ENCODE results near the gene NDUFS6. TPM values are rescaled to one million over a fixed set of nuclear protein-coding genes. Genes with fewer than 3 reads are reported as not detected.

The NDUFS6 gene
- total RNA-seq, 3 donors from 2014 or later, result 38.7 to 43.5 (median 39.3) TPM

- no peak for DNase-seq
- intact Hi-C loops (cut with DNase I, micrococcal nuclease), result no loop called here
Measured at GRCh38 chr5:1760231-1760630, 41.0 kb upstream of the NDUFS6 start.

GRCh38 chr5:1760656-1761452, 40.4 kb upstream of the NDUFS6 start:
- Histone ChIP-seq H3K36me3 (ENCODE audit: low read depth) (no peaks in the 10 kb centered on the region), H3K4me3 (no peak overlapping the region), H3K9me3 (no peaks in the 10 kb centered on the region), H3K4me1 (ENCODE audit: low read depth) (no peaks in the 10 kb centered on the region)
- DNase-seq (no peak), ATAC-seq (no peak)
- intact Hi-C loops (cut with DNase I, micrococcal nuclease), result no loop called here
- TF ChIP-seq CTCF (IDR thresholded peaks at IDR 0.05), result no peak

More at GRCh38 chr5:1760231-1760630, 41.0 kb upstream of the NDUFS6 start:
- no peaks in the 10 kb centered on the region for H3K4me1 ChIP-seq (ENCODE audit: low read depth)
- no peak overlapping the region for H3K4me3 ChIP-seq
- no peak for TF ChIP-seq CTCF (IDR thresholded peaks at IDR 0.05)
- H3K9me3 ChIP-seq, result no peaks in the 10 kb centered on the region
- H3K36me3 ChIP-seq (ENCODE audit: low read depth), result no peaks in the 10 kb centered on the region
- ATAC-seq, result no peak

GRCh38 chr5:1761453-1761755, 39.8 kb upstream of the NDUFS6 start:
- TF ChIP-seq CTCF (IDR thresholded peaks at IDR 0.05), result no peak
- Histone ChIP-seq H3K9me3 (no peaks in the 10 kb centered on the region), H3K4me3 (no peak overlapping the region), H3K4me1 (ENCODE audit: low read depth) (no peaks in the 10 kb centered on the region), H3K36me3 (ENCODE audit: low read depth) (no peaks in the 10 kb centered on the region)
- ATAC-seq, result no peak
- intact Hi-C loops (cut with DNase I, micrococcal nuclease), result no loop called here
- no peak for DNase-seq

- Histone ChIP-seq H3K4me1 (ENCODE audit: low read depth) (no peaks in the 10 kb centered on the region), H3K9me3 (no peaks in the 10 kb centered on the region), H3K4me3 (no peak overlapping the region), H3K36me3 (ENCODE audit: low read depth) (no peaks in the 10 kb centered on the region)
- TF ChIP-seq CTCF (IDR thresholded peaks at IDR 0.05), result no peak
- ATAC-seq, result no peak
- no peak for DNase-seq
- intact Hi-C loops (cut with DNase I, micrococcal nuclease), result no loop called here
Measured at GRCh38 chr5:1762121-1762882, 38.9 kb upstream of the NDUFS6 start.

GRCh38 chr5:1762883-1763547, 38.2 kb upstream of the NDUFS6 start:
- no peak overlapping the region for H3K4me3 ChIP-seq
- no peaks in the 10 kb centered on the region for H3K9me3 ChIP-seq
- intact Hi-C loops (cut with DNase I, micrococcal nuclease), result no loop called here
- TF ChIP-seq CTCF (IDR thresholded peaks at IDR 0.05), result no peak
- no peak for ATAC-seq
- no peaks in the 10 kb centered on the region for H3K36me3 ChIP-seq (ENCODE audit: low read depth)
- H3K4me1 ChIP-seq (ENCODE audit: low read depth), result no peaks in the 10 kb centered on the region
- no peak for DNase-seq
